ENCODE data around the gene PROB1.

GRCh38 chr5:139342423-139342723 lies 52.5 kb downstream of the PROB1 start:
- TF ChIP-seq CTCF (conservative IDR thresholded peaks at IDR 0.05) (no peak), ZFX (IDR thresholded peaks at IDR 0.05) (no peak)

All from C4-2B (cell line).